Loucy (cell line): ENCODE data around the gene SNRNP40.

Experiments
- EZH2phosphoT487 ChIP-seq: fragments of 200-600 bp; IDR thresholded peaks from 2 replicates; pipeline ENCODE4 v1.6.1; 2018; ENCODE audit warnings: antibody characterized with exemption, mild to moderate bottlenecking, moderate library complexity, borderline replicate concordance
- TF ChIP-seq, protein P1 (sequence below): fragments of 200-600 bp; sonication (generic); conservative IDR thresholded peaks from 2 replicates; pipeline ENCODE4 v1.5.1; 2014; ENCODE audit warnings: mild to moderate bottlenecking, antibody characterized with exemption, low read length

- TF ChIP-seq EZH2phosphoT487 = no peak
- TF ChIP-seq, protein P1, sequence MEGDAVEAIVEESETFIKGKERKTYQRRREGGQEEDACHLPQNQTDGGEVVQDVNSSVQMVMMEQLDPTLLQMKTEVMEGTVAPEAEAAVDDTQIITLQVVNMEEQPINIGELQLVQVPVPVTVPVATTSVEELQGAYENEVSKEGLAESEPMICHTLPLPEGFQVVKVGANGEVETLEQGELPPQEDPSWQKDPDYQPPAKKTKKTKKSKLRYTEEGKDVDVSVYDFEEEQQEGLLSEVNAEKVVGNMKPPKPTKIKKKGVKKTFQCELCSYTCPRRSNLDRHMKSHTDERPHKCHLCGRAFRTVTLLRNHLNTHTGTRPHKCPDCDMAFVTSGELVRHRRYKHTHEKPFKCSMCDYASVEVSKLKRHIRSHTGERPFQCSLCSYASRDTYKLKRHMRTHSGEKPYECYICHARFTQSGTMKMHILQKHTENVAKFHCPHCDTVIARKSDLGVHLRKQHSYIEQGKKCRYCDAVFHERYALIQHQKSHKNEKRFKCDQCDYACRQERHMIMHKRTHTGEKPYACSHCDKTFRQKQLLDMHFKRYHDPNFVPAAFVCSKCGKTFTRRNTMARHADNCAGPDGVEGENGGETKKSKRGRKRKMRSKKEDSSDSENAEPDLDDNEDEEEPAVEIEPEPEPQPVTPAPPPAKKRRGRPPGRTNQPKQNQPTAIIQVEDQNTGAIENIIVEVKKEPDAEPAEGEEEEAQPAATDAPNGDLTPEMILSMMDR = no peak
Measured at GRCh38 chr1:31228986-31229385, 67.6 kb downstream of the SNRNP40 start.
